NCI-H82 treated with DMSO at 0.1 percent for 48 hours (cell line): Measurements from ENCODE around the gene ZNF277.

Source experiments
- DNase-seq: peaks from one replicate; lab custom pipeline; 2025; ENCODE audit not compliant: unreplicated experiment; lab: John Stamatoyannopoulos, UW

The ZNF277 gene

GRCh38 chr7:112184455-112184854, 22.0 kb upstream of the ZNF277 start:
- DNase-seq, result no peak

- no peak for DNase-seq
These were observed 21.3 kb upstream of the ZNF277 start for GRCh38 chr7:112185005-112185834.

GRCh38 chr7:112186300-112186699, 20.2 kb upstream of the ZNF277 start:
- no peak for DNase-seq

GRCh38 chr7:112188257-112188656, 18.2 kb upstream of the ZNF277 start:
- DNase-seq, result no peak

- no peak for DNase-seq
These were observed 16.8 kb upstream of the ZNF277 start for GRCh38 chr7:112189691-112190090.

GRCh38 chr7:112190120-112190519, 16.4 kb upstream of the ZNF277 start:
- DNase-seq, result no peak

GRCh38 chr7:112192236-112193154, 14.0 kb upstream of the ZNF277 start:
- no peak for DNase-seq

- no peak for DNase-seq
These were observed 12.5 kb upstream of the ZNF277 start for GRCh38 chr7:112193915-112194502.

- no peak for DNase-seq
These were observed 10.8 kb upstream of the ZNF277 start for GRCh38 chr7:112195717-112196116.

GRCh38 chr7:112197322-112197721, 9.2 kb upstream of the ZNF277 start:
- no peak for DNase-seq

GRCh38 chr7:112199035-112199655, 7.3 kb upstream of the ZNF277 start:
- no peak for DNase-seq

- DNase-seq, result no peak
These were observed 6.8 kb upstream of the ZNF277 start for GRCh38 chr7:112199672-112200071.

- no peak for DNase-seq
These were observed 5.1 kb upstream of the ZNF277 start for GRCh38 chr7:112201411-112201810.

GRCh38 chr7:112201839-112202238, 4.7 kb upstream of the ZNF277 start:
- no peak for DNase-seq

GRCh38 chr7:112202816-112203215, 3.7 kb upstream of the ZNF277 start:
- no peak for DNase-seq

GRCh38 chr7:112203365-112203739, 3.1 kb upstream of the ZNF277 start:
- DNase-seq, result no peak

GRCh38 chr7:112204499-112205342, 1.8 kb upstream of the ZNF277 start:
- no peak for DNase-seq

GRCh38 chr7:112205343-112206237, 905 bp upstream of the ZNF277 start:
- peak; percentile 35 for DNase-seq

- DNase-seq, result no peak
These were observed 597 bp downstream of the ZNF277 start for GRCh38 chr7:112206991-112207592.
